WTC11 (cell line): ENCODE results near the gene KCNB1. TPM values are rescaled to one million over a fixed set of nuclear protein-coding genes. Genes with fewer than 3 reads are reported as not detected.

Experiments
- ATAC-seq: fragments of 200-7000 bp; cut with Tn5 transposase; 2 replicates; pipeline ENCODE4 v1.10.0; 2021; ENCODE audit warnings: mild to moderate bottlenecking, moderate library complexity
- CTCF ChIA-PET: fragments of 300-600 bp; sonication (Branson Sonifier 250); formaldehyde crosslinking; loops from one replicate; lab custom pipeline; 2021; ENCODE audit warnings: antibody characterized with exemption; lab: Charles Lee
- POLR2A ChIA-PET: fragments of 350-600 bp; sonication (Branson Sonifier 250); formaldehyde crosslinking; loops from one replicate; lab custom pipeline; 2021; ENCODE audit warnings: antibody characterized with exemption; lab: Charles Lee
- DNase-seq: peaks from one replicate; pipeline ENCODE4 v3.0.0; 2021; ENCODE audit warnings: low spot score
- H3K27ac Mint-ChIP-seq: 2 replicates; pipeline ENCODE4 v1.8.0; 2021; ENCODE audit warnings: mixed read lengths
- H3K27me3 Mint-ChIP-seq: 2 replicates; pipeline ENCODE4 v1.8.0; 2021; ENCODE audit warnings: low read depth, mild to moderate bottlenecking, moderate library complexity, mixed read lengths
- H3K36me3 Mint-ChIP-seq: 2 replicates; pipeline ENCODE4 v1.8.0; 2021; ENCODE audit warnings: mixed read lengths
- H3K4me1 Mint-ChIP-seq: 2 replicates; pipeline ENCODE4 v1.8.0; 2022; ENCODE audit warnings: mixed read lengths
- H3K4me3 Mint-ChIP-seq: 2 replicates; pipeline ENCODE4 v1.8.0; 2021; ENCODE audit warnings: mild to moderate bottlenecking, moderate library complexity, mixed read lengths
- H3K9me3 Mint-ChIP-seq: 2 replicates; pipeline ENCODE4 v1.8.0; 2021; ENCODE audit warnings: mixed read lengths
- ATF6 ChIP-seq: sonication (generic); formaldehyde crosslinking; IDR thresholded peaks from 2 replicates; pipeline ENCODE4 v1.8.1; 2023; ENCODE audit warnings: mild to moderate bottlenecking, missing genetic modification reagents
- CBFB ChIP-seq: sonication (generic); formaldehyde crosslinking; IDR thresholded peaks from 2 replicates; pipeline ENCODE4 v1.8.1; 2022; ENCODE audit warnings: mild to moderate bottlenecking, low read depth, missing genetic modification reagents
- CREB1 ChIP-seq: sonication (generic); formaldehyde crosslinking; IDR thresholded peaks from 2 replicates; pipeline ENCODE4 v1.8.0; 2023; ENCODE audit warnings: mild to moderate bottlenecking, missing genetic modification reagents
- E2F1 ChIP-seq: sonication (generic); formaldehyde crosslinking; IDR thresholded peaks from 2 replicates; pipeline ENCODE4 v1.8.0; 2022; ENCODE audit warnings: mild to moderate bottlenecking, missing genetic modification reagents
- E2F4 ChIP-seq: sonication (generic); formaldehyde crosslinking; IDR thresholded peaks from 2 replicates; pipeline ENCODE4 v1.8.1; 2022; ENCODE audit warnings: low read depth, mild to moderate bottlenecking, moderate library complexity, missing genetic modification reagents, borderline replicate concordance
- FOXP1 ChIP-seq: sonication (generic); formaldehyde crosslinking; IDR thresholded peaks from 2 replicates; pipeline ENCODE4 v1.8.0; 2022; ENCODE audit warnings: missing genetic modification reagents, mild to moderate bottlenecking, moderate library complexity, borderline replicate concordance
- IRF2 ChIP-seq: sonication (generic); formaldehyde crosslinking; IDR thresholded peaks from 2 replicates; pipeline ENCODE4 v1.8.0; 2022; ENCODE audit warnings: low read depth, missing genetic modification reagents, borderline replicate concordance
- KAT7 ChIP-seq: sonication (generic); formaldehyde crosslinking; IDR thresholded peaks from 2 replicates; pipeline ENCODE4 v1.8.1; 2023; ENCODE audit warnings: missing genetic modification reagents, mild to moderate bottlenecking, borderline replicate concordance
- PRRX2 ChIP-seq: fragments of 250-450 bp; sonication (Bioruptor Pico); IDR thresholded peaks from 2 replicates; pipeline ENCODE4 v1.8.0; 2021; ENCODE audit warnings: mild to moderate bottlenecking
- RELA ChIP-seq: sonication (generic); formaldehyde crosslinking; IDR thresholded peaks from 2 replicates; pipeline ENCODE4 v1.8.1; 2022; ENCODE audit warnings: missing genetic modification reagents, mild to moderate bottlenecking, borderline replicate concordance
- TEAD1 ChIP-seq: sonication (generic); formaldehyde crosslinking; IDR thresholded peaks from 2 replicates; pipeline ENCODE4 v1.8.0; 2022; ENCODE audit warnings: mild to moderate bottlenecking, missing genetic modification reagents
- ZNF121 ChIP-seq: sonication (generic); formaldehyde crosslinking; IDR thresholded peaks from 2 replicates; pipeline ENCODE4 v1.8.0; 2023; ENCODE audit warnings: missing genetic modification reagents
- ZNF219 ChIP-seq: sonication (generic); formaldehyde crosslinking; IDR thresholded peaks from 2 replicates; pipeline ENCODE4 v1.8.0; 2023; ENCODE audit warnings: missing genetic modification reagents, mild to moderate bottlenecking, borderline replicate concordance
- ZNF317 ChIP-seq: sonication (generic); formaldehyde crosslinking; IDR thresholded peaks from 2 replicates; pipeline ENCODE4 v1.8.1; 2023; ENCODE audit warnings: low read depth, mild to moderate bottlenecking, moderate library complexity, missing genetic modification reagents, borderline replicate concordance
- ZNF423 ChIP-seq: fragments of 250-450 bp; sonication (Bioruptor Pico); IDR thresholded peaks from 2 replicates; pipeline ENCODE4 v2.1.2; 2022; ENCODE audit warnings: mild to moderate bottlenecking, moderate library complexity
- ZNF671 ChIP-seq: fragments of 250-450 bp; sonication (Bioruptor Pico); IDR thresholded peaks from 2 replicates; pipeline ENCODE4 v1.8.0; 2021; ENCODE audit warnings: mild to moderate bottlenecking
- total RNA-seq: library from RNA; stranded (reverse); gene quantifications from 3 replicates; pipeline ENCODE4 v1.2.3, GENCODE V29; 2021
- TF ChIP-seq, protein P1 (sequence below): sonication (generic); formaldehyde crosslinking; IDR thresholded peaks from 2 replicates; pipeline ENCODE4 v1.8.1; 2022; ENCODE audit warnings: mild to moderate bottlenecking, missing genetic modification reagents, moderate library complexity, borderline replicate concordance
- TF ChIP-seq, protein P2 (sequence below): sonication (generic); formaldehyde crosslinking; IDR thresholded peaks from 2 replicates; pipeline ENCODE4 v1.8.1; 2023; ENCODE audit warnings: mild to moderate bottlenecking, moderate library complexity, missing genetic modification reagents
- TF ChIP-seq, protein P3 (sequence below): sonication (generic); formaldehyde crosslinking; IDR thresholded peaks from 2 replicates; pipeline ENCODE4 v1.8.0; 2022; ENCODE audit warnings: mild to moderate bottlenecking, missing genetic modification reagents

KCNB1 gene
- total RNA-seq, 1 experiment from 2014 or later = 1.1 TPM

GRCh38 chr20:49392745-49393144 is 89.7 kb downstream of the KCNB1 start (continued):
- TF ChIP-seq E2F4 (no peak), FOXP1 (no peak), ZNF121 (CRISPR knock-in tag) (no peak)

- Mint-ChIP-seq H3K27ac (no peak overlapping the region), H3K9me3 (no peaks in the 10 kb centered on the region), H3K4me1 (0 out of 2 replicates have a peak, but pooled peaks cover 3% of the 10 kb centered on the region), H3K27me3 (no peaks in the 10 kb centered on the region; the same call in 1 of the 2 replicates), H3K4me3 (no peak overlapping the region), H3K36me3 (no peaks in the 10 kb centered on the region)
- ChIA-PET CTCF (interaction anchor here (1.1 kb wide), 1 partner anchor 93 kb away, joined by 8 read pairs; no protein-coding TSS in a partner anchor), POLR2A (no interaction called here)
- no peak for DNase-seq
- no peak for ATAC-seq
- TF ChIP-seq ZNF219 (CRISPR knock-in tag) (no peak), KAT7 (no peak), RELA (CRISPR knock-in tag) (no peak), FOXP1 (no peak), IRF2 (no peak), ATF6 (CRISPR knock-in tag) (no peak), E2F1 (no peak), CBFB (no peak), PRRX2 (CRISPR knock-in tag) (no peak), TEAD1 (CRISPR knock-in tag) (no peak), ZNF671 (CRISPR knock-in tag) (no peak), ZNF317 (no peak), ZNF423 (CRISPR knock-in tag) (no peak), CREB1 (no peak)
- TF ChIP-seq, protein P1, sequence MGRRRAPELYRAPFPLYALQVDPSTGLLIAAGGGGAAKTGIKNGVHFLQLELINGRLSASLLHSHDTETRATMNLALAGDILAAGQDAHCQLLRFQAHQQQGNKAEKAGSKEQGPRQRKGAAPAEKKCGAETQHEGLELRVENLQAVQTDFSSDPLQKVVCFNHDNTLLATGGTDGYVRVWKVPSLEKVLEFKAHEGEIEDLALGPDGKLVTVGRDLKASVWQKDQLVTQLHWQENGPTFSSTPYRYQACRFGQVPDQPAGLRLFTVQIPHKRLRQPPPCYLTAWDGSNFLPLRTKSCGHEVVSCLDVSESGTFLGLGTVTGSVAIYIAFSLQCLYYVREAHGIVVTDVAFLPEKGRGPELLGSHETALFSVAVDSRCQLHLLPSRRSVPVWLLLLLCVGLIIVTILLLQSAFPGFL (CRISPR knock-in tag) = no peak
- TF ChIP-seq, protein P2, sequence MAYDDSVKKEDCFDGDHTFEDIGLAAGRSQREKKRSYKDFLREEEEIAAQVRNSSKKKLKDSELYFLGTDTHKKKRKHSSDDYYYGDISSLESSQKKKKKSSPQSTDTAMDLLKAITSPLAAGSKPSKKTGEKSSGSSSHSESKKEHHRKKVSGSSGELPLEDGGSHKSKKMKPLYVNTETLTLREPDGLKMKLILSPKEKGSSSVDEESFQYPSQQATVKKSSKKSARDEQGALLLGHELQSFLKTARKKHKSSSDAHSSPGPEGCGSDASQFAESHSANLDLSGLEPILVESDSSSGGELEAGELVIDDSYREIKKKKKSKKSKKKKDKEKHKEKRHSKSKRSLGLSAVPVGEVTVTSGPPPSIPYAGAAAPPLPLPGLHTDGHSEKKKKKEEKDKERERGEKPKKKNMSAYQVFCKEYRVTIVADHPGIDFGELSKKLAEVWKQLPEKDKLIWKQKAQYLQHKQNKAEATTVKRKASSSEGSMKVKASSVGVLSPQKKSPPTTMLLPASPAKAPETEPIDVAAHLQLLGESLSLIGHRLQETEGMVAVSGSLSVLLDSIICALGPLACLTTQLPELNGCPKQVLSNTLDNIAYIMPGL (CRISPR knock-in tag) = no peak
- TF ChIP-seq, protein P3, sequence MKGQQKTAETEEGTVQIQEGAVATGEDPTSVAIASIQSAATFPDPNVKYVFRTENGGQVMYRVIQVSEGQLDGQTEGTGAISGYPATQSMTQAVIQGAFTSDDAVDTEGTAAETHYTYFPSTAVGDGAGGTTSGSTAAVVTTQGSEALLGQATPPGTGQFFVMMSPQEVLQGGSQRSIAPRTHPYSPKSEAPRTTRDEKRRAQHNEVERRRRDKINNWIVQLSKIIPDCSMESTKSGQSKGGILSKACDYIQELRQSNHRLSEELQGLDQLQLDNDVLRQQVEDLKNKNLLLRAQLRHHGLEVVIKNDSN (CRISPR knock-in tag) = no peak
- TF ChIP-seq, all 79 proteins: peak for 0
Observed at GRCh38 chr20:49391404-49392245, 90.8 kb downstream of the KCNB1 start.
